DOHH2 (cell line): Measurements from ENCODE around the gene DCUN1D5.

Experiments used
- H3F3A ChIP-seq: fragments of 200-600 bp; sonication (generic), shearing (Covaris generic); 2 replicates; pipeline ENCODE4 v1.6.0; 2016; ENCODE audit warnings: antibody characterized with exemption, mild to moderate bottlenecking; ENCODE audit not compliant: control insufficient read depth, insufficient read depth
- H3K27ac ChIP-seq: fragments of 200-600 bp; sonication (generic); 2 replicates; pipeline ENCODE4 v1.5.1; 2014; ENCODE audit warnings: low read depth, mild to moderate bottlenecking, low read length, moderate library complexity
- H3K27me3 ChIP-seq: fragments of 200-600 bp; sonication (generic); 2 replicates; pipeline ENCODE4 v1.6.1; 2014; ENCODE audit warnings: mild to moderate bottlenecking, low read length, mixed read lengths; ENCODE audit not compliant: control insufficient read depth
- H3K36me3 ChIP-seq: fragments of 200-600 bp; sonication (generic); 2 replicates; pipeline ENCODE4 v1.6.1; 2014; ENCODE audit warnings: mild to moderate bottlenecking, low read length, moderate library complexity, mixed read lengths; ENCODE audit not compliant: control insufficient read depth
- H3K4me1 ChIP-seq: fragments of 200-600 bp; sonication (generic); 2 replicates; pipeline ENCODE4 v1.6.1; 2014; ENCODE audit warnings: mild to moderate bottlenecking, low read length, mixed read lengths; ENCODE audit not compliant: control insufficient read depth
- H3K4me2 ChIP-seq: fragments of 200-600 bp; sonication (generic); 2 replicates; pipeline ENCODE4 v1.6.0; 2014; ENCODE audit warnings: mild to moderate bottlenecking, low read length, moderate library complexity
- H3K4me3 ChIP-seq: fragments of 200-600 bp; sonication (generic); 2 replicates; pipeline ENCODE4 v1.5.1; 2014; ENCODE audit warnings: mild to moderate bottlenecking, low read length, mixed read lengths
- H3K79me2 ChIP-seq: fragments of 200-600 bp; sonication (generic); 2 replicates; pipeline ENCODE4 v1.6.1; 2014; ENCODE audit warnings: mild to moderate bottlenecking, low read length, mixed read lengths; ENCODE audit not compliant: control insufficient read depth
- H3K9me2 ChIP-seq: fragments of 200-600 bp; sonication (generic); replicated peaks from 2 replicates; pipeline ENCODE4 v1.6.1; 2014; ENCODE audit warnings: mild to moderate bottlenecking, low read length, mixed read lengths; ENCODE audit not compliant: control insufficient read depth
- H3K9me3 ChIP-seq: fragments of 200-600 bp; sonication (generic); 2 replicates; pipeline ENCODE4 v1.6.1; 2014; ENCODE audit warnings: antibody characterized with exemption, low read length, mixed read lengths; ENCODE audit not compliant: control insufficient read depth, insufficient read depth
- H4K20me1 ChIP-seq: fragments of 200-600 bp; sonication (generic); 2 replicates; pipeline ENCODE4 v1.6.0; 2014; ENCODE audit warnings: low read depth, mild to moderate bottlenecking, antibody characterized with exemption, low read length, moderate library complexity; ENCODE audit not compliant: control insufficient read depth, insufficient read depth
- EZH2phosphoT487 ChIP-seq: fragments of 200-600 bp; sonication (generic); IDR thresholded peaks from 2 replicates; pipeline ENCODE4 v1.6.1; 2017; ENCODE audit warnings: borderline replicate concordance, mild to moderate bottlenecking, antibody characterized with exemption, low read length, moderate library complexity, mixed read lengths
- TF ChIP-seq, protein P1 (sequence below): fragments of 200-600 bp; sonication (generic); IDR thresholded peaks from one replicate; pipeline ENCODE4 v1.5.1; 2014; ENCODE audit warnings: antibody characterized with exemption, mild to moderate bottlenecking, low read depth, low read length; ENCODE audit not compliant: poor library complexity, severe bottlenecking

Gene DCUN1D5

DNA sequence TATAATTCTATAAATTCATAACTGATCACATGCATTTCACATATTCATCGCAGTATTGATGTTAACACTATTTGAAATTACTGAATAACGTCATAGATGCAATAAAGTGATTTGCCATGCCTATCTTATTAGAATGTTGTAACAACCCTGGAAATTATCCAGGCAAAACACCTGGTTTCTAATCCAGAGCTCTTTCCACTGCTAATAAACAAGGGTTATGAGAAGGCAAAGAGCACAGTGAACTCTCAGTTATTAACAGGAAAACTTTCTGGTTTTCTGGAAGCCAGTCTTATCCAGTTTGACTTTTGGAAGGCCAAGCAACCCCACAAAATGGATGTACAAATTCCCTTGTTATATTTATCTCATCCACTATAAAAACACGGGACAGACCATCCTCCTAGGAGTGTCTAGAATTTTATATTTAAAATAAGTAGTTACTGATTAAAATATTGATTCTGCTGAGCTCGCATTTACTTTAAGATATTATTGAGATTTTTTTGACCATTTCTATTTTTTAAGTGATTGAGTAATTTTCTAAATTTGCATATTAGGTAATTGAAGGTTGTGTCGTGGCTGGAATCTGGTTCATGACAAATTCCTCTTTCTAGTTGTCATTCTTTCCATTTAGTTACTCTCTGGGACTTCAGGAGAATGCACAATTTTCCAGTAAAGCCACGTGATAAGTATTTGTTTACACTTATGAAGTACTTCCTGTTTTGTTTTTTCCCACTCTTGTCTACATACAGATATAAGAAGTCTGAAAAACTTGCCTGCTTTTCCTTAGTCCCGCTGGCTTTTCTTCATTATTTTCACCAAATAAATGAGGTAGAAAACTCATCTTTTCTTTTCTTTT lies 47.9 kb downstream of the DCUN1D5 start:
- Histone ChIP-seq H3K27me3 (no peaks in the 10 kb centered on the region; the same call in 1 of the 2 replicates), H3K9me3 (no peaks in the 10 kb centered on the region), H3K27ac (no peak overlapping the region), H3F3A (no peaks in the 10 kb centered on the region), H3K36me3 (no peaks in the 10 kb centered on the region), H3K79me2 (no peaks in the 10 kb centered on the region), H4K20me1 (no peaks in the 10 kb centered on the region), H3K4me2 (no peak overlapping the region), H3K4me3 (no peak overlapping the region), H3K9me2 (no peaks in the 10 kb centered on the region), H3K4me1 (no peaks in the 10 kb centered on the region)
- TF ChIP-seq, protein P1, sequence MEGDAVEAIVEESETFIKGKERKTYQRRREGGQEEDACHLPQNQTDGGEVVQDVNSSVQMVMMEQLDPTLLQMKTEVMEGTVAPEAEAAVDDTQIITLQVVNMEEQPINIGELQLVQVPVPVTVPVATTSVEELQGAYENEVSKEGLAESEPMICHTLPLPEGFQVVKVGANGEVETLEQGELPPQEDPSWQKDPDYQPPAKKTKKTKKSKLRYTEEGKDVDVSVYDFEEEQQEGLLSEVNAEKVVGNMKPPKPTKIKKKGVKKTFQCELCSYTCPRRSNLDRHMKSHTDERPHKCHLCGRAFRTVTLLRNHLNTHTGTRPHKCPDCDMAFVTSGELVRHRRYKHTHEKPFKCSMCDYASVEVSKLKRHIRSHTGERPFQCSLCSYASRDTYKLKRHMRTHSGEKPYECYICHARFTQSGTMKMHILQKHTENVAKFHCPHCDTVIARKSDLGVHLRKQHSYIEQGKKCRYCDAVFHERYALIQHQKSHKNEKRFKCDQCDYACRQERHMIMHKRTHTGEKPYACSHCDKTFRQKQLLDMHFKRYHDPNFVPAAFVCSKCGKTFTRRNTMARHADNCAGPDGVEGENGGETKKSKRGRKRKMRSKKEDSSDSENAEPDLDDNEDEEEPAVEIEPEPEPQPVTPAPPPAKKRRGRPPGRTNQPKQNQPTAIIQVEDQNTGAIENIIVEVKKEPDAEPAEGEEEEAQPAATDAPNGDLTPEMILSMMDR: no peak
- no peak for TF ChIP-seq EZH2phosphoT487

DNA sequence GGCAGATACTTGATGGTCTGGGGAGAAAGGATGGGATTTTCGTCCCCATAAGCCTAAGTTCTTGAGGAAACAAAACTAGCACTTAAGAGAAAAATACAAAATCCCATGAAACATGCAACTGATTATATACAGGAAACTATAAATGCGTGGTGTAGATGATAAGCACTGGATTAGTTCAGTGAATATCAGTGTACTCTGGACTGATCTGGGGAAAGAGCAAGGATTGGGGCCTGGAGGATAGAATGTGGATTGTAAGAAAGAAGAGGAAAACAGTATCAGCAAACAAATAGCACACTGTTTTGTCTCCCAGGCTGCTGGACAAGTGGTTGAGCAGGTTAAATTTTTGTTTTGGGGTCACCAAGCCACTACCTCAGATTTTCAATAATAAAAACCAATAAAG lies 49.8 kb downstream of the DCUN1D5 start:
- Histone ChIP-seq H3K4me3 (no peak overlapping the region), H3F3A (no peaks in the 10 kb centered on the region), H3K4me1 (no peaks in the 10 kb centered on the region), H3K27me3 (no peaks in the 10 kb centered on the region; the same call in 1 of the 2 replicates), H3K4me2 (no peak overlapping the region), H3K9me2 (no peaks in the 10 kb centered on the region), H3K9me3 (no peaks in the 10 kb centered on the region), H3K36me3 (no peaks in the 10 kb centered on the region), H4K20me1 (no peaks in the 10 kb centered on the region), H3K79me2 (no peaks in the 10 kb centered on the region), H3K27ac (no peak overlapping the region)
- TF ChIP-seq, protein P1: no peak
- TF ChIP-seq EZH2phosphoT487: no peak

DNA sequence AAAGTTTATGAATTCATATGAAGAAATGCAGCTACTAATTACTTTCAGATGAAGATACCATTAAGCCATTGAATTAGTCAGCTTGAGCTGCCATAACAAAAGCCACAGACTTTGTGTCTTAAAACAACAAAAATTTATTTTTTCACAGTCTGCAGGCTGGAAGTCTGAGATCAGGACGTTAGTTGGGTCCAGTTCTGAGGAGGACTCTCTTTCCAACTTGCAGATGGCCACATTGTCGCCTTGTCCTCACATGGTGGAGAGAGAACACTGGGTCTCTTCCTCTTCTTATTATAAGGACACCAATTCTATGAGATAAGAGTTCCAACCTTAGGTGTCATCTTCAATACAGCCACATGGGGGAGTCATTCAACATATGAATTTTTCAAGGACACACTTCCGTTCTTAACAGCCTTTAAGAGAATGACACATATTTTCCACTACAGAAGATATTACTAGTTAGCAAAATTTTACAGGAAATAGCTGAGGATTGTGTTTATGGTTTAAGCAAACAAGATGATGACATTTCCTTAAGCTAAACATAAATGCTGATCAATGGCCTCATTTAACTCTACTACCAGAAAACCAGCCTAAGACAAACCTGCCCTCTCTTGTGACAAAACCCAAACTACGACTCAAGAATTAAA lies 56.0 kb downstream of the DCUN1D5 start:
- Histone ChIP-seq H3K36me3 (no peaks in the 10 kb centered on the region), H3K4me3 (no peak overlapping the region), H3K4me1 (peaks cover 8% of the 10 kb centered on the region), H3K79me2 (no peaks in the 10 kb centered on the region), H3K27me3 (no peaks in the 10 kb centered on the region), H3K9me3 (no peaks in the 10 kb centered on the region), H3F3A (no peaks in the 10 kb centered on the region), H3K27ac (no peak overlapping the region), H4K20me1 (no peaks in the 10 kb centered on the region), H3K9me2 (no peaks in the 10 kb centered on the region), H3K4me2 (peak overlapping the region; percentile 26; the same call in 1 of the 2 replicates)
- TF ChIP-seq, protein P1: peak; percentile 80
- no peak for TF ChIP-seq EZH2phosphoT487
